SHP77 treated with DMSO at 0.1 percent for 48 hours (cell line): ENCODE measurements around the gene ZNF563.

Source experiments
- DNase-seq: peaks from one replicate; lab custom pipeline; 2025; lab: John Stamatoyannopoulos, UW

Gene ZNF563

GRCh38 chr19:12294249-12295158 is 38.9 kb downstream of the ZNF563 start, which contains the start of gene ZNF44:
TSS of gene ZNF44 (minus strand) at chr19:12294883. CDS start at chr19:12294694, 189 bp downstream.
- peak; percentile 89 for DNase-seq

DNA sequence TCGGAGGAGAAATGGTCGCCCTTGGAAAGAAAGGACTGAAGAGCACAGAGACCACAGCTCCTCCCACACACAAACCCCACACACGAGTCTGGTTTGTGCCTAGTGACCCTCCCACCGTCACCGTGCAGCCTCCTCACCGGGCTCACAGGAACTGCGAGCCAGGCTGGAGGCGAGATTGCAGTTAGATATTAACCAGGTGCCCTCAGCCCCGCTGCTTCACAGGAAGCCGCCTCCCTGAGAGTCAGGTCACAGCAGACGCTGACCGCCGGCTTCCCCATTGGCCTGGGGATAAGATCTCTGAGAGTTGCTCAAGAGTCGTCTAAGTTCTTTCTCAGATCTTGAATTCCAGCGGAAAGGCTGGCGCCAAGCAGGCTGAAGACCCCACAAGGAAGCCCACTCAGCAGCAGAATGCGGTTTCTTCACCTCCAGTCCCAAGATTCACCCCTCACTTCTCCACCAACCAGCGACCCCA is 39.6 kb downstream of the ZNF563 start:
- peak; percentile 2 for DNase-seq

- no peak for DNase-seq
Observed at GRCh38 chr19:12289790-12290065, 43.7 kb downstream of the ZNF563 start.

DNA sequence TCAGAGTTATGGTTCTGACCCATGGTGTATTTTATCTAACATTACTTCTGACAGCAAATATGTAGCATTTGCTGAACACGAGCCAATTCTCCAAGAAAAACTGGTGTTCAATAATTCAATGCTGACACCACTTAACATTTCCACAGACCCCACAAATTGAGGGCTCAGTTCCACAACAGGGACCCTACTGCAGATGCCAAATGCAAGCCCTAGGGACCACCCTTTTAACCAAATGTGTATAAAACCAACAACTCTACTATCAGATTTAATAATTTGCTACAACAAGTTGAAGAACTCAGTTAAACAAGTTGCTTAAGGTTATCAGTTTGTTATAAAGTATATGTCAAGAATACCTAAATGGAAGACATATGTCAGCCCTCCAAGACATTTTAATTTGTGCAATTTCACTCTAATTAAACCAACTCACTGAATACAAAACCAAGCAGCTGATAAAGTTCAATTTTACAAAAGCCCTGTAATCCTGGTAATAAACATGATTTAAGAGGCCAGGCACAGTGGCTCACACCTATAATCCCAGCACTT is 45.4 kb downstream of the ZNF563 start:
- no peak for DNase-seq

DNA sequence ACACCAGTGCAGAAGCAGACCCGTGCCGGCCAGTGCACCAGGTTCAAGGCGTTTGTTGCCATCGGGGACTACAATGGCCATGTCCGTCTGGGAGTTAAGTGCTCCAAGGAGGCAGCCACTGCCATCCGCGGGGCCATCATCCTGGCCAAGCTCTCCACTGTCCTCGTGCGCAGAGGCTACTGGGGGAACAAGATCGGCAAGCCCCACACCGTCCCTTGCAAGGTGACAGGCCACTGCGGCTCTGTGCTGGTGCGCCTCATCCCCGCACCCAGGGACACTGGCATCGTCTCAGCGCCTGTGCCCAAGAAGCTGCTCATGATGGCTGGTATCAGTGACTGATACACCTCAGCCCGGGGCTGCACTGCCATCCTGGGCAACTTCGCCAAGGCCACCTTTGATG is 48.8 kb downstream of the ZNF563 start:
- no peak for DNase-seq

GRCh38 chr19:12284226-12284625 is 49.2 kb downstream of the ZNF563 start:
- DNase-seq = no peak

GRCh38 chr19:12278713-12279112 is 54.7 kb downstream of the ZNF563 start:
- DNase-seq = no peak

DNA sequence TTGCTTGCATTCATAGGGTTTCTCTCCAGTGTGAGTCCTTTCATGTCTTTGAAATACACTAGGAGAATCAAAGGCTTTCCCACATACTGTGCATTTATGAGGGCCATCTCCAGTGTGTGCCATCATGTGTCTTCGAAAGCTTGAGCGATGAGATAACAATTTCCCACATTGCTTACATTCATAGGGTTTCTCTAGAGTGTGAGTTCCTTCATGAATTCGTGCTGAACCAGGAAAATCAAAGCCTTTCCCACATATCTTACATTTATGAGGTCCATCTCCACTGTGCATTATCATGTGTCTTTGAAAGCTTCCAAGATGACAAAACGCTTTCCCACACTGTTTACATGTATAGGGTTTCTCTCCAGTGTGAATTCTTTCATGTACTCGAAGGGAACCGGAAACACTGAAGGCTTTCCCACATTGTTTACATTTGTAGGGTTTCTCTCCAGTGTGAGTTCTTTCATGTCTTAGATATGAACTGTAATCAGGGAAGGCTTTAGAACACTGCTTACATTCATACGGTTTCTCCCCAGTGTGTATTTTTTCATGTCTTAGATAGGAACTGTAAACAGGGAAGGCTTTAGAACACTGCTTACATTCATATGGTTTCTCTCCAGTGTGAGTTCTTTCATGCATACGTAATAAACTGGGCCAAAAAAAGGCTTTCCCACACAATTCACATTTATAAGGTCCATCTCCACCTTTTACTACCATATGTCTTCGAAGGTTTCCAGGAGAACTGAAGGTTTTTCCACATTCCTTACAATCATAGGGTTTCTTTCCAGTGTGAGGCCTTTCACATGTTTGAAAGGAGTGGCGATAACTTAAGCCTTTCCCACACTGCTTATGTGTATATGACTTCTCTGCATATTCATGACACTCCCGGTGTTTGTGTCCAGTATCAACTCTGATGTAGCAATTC is 60.2 kb downstream of the ZNF563 start:
- no peak for DNase-seq

- no peak for DNase-seq
Observed at GRCh38 chr19:12272386-12272785, 61.0 kb downstream of the ZNF563 start.

GRCh38 chr19:12270854-12271253 is 62.6 kb downstream of the ZNF563 start:
- no peak for DNase-seq
